MCF 10A (cell line): ENCODE data around the gene GOLT1A. TPM values are rescaled to one million over a fixed set of nuclear protein-coding genes. Genes with fewer than 3 reads are reported as not detected.

Experiments
- BruUV-seq: library from RNA; stranded (reverse); fragments of 400-500 nt; replicated peaks from 2 replicates; lab custom pipeline; 2021; lab: Mats Ljungman, UMichigan
- CTCF ChIA-PET: fragments of 300-600 bp; sonication (Branson Sonifier 250); formaldehyde crosslinking; extraction: SDS; loops from one replicate; lab custom pipeline; 2021; ENCODE audit warnings: antibody characterized with exemption, inconsistent platforms; lab: Yijun Ruan, JAX
- POLR2A ChIA-PET: fragments of 300-600, 350-650 bp; sonication (Branson Sonifier 250); formaldehyde crosslinking; extraction: SDS; loops from one replicate; lab custom pipeline; 2020; ENCODE audit warnings: antibody characterized with exemption, inconsistent platforms; lab: Yijun Ruan, JAX
- DNase-seq: peaks from one replicate; pipeline ENCODE4 v3.0.0-alpha.2; 2018; ENCODE audit not compliant: unreplicated experiment
- H3K27ac Mint-ChIP-seq: one replicate; pipeline ENCODE4 v1.8.0; 2022; ENCODE audit warnings: mild to moderate bottlenecking, low read depth, mixed read lengths; ENCODE audit not compliant: unreplicated experiment
- H3K27me3 Mint-ChIP-seq: one replicate; pipeline ENCODE4 v1.8.0; 2022; ENCODE audit warnings: mixed read lengths; ENCODE audit not compliant: insufficient read depth, unreplicated experiment
- H3K36me3 Mint-ChIP-seq: one replicate; pipeline ENCODE4 v1.8.0; 2022; ENCODE audit warnings: mild to moderate bottlenecking, moderate library complexity, mixed read lengths; ENCODE audit not compliant: insufficient read depth, unreplicated experiment
- H3K4me1 Mint-ChIP-seq: one replicate; pipeline ENCODE4 v1.8.0; 2022; ENCODE audit warnings: mixed read lengths; ENCODE audit not compliant: insufficient read depth, unreplicated experiment
- H3K4me3 Mint-ChIP-seq: one replicate; pipeline ENCODE4 v1.8.0; 2022; ENCODE audit warnings: mild to moderate bottlenecking, moderate library complexity, mixed read lengths; ENCODE audit not compliant: unreplicated experiment
- H3K9me3 Mint-ChIP-seq: one replicate; pipeline ENCODE4 v1.8.0; 2022; ENCODE audit warnings: mixed read lengths; ENCODE audit not compliant: unreplicated experiment
- intact Hi-C: fragments of 100-400 bp; cut with micrococcal nuclease; formaldehyde crosslinking; loops from 2 replicates; pipeline ENCODE4 v1.14.1; 2022
- total RNA-seq: library from RNA; stranded (reverse); gene quantifications from 2 replicates; pipeline ENCODE4 v1.2.3, GENCODE V29; 2022
- TF ChIP-seq, protein P1 (sequence below): fragments of 200-600 bp; IDR thresholded peaks from one replicate; pipeline ENCODE4 v1.8.0; 2022; ENCODE audit warnings: antibody characterized with exemption, mild to moderate bottlenecking; ENCODE audit not compliant: unreplicated experiment

GOLT1A gene
- total RNA-seq, 1 experiment from 2014 or later = 11.5 TPM

DNA sequence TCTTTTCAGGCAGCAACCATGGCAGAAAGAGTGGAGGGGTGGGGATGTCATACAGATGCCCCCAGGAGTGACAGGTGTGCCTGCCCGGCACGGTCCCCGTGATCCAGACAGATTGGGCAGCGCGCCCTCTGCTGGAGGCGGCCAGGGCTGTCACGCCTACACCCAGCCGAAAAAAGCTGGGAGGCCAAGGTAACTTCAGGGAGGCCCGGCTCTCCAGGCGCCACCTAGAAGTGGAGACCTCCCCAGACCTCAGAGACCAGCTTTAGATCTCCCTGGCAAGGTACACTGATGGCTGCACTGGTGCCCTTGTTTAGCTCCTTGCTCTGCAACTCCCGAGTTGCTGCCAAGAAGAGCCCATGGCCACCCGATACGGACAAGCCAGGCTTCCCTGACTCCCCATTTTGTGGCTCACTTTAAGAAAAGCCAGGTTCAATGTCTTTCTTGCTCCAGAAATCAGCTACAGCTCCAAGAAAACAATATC, 6.6 kb downstream of the GOLT1A start:
- intact Hi-C loops = loop anchor here (1.0 kb wide), 2 partner anchors 45 to 346 kb away; partner anchors contain the start of gene SNRPE
- Mint-ChIP-seq H3K27ac (no peak overlapping the region), H3K4me3 (no peak overlapping the region), H3K36me3 (no peaks in the 10 kb centered on the region), H3K4me1 (no peaks in the 10 kb centered on the region), H3K9me3 (no peaks in the 10 kb centered on the region), H3K27me3 (peaks cover 38% of the 10 kb centered on the region)
- DNase-seq = peak; percentile 76
- POLR2A ChIA-PET = interaction anchor here (0.6 to 2.1 kb wide), 12 partner anchors 7 to 352 kb away, joined by 3 to 7 read pairs (median 4); no protein-coding TSS in a partner anchor
- no TSS peak for BruUV-seq
- CTCF ChIA-PET = interaction anchor here (0.5 to 11.3 kb wide), 102 partner anchors 9 to 1136 kb away, joined by 3 to 505 read pairs (median 4); partner anchors contain the start of genes ETNK2, REN and SNRPE
- TF ChIP-seq, protein P1, sequence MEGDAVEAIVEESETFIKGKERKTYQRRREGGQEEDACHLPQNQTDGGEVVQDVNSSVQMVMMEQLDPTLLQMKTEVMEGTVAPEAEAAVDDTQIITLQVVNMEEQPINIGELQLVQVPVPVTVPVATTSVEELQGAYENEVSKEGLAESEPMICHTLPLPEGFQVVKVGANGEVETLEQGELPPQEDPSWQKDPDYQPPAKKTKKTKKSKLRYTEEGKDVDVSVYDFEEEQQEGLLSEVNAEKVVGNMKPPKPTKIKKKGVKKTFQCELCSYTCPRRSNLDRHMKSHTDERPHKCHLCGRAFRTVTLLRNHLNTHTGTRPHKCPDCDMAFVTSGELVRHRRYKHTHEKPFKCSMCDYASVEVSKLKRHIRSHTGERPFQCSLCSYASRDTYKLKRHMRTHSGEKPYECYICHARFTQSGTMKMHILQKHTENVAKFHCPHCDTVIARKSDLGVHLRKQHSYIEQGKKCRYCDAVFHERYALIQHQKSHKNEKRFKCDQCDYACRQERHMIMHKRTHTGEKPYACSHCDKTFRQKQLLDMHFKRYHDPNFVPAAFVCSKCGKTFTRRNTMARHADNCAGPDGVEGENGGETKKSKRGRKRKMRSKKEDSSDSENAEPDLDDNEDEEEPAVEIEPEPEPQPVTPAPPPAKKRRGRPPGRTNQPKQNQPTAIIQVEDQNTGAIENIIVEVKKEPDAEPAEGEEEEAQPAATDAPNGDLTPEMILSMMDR = peak; percentile 99

DNA sequence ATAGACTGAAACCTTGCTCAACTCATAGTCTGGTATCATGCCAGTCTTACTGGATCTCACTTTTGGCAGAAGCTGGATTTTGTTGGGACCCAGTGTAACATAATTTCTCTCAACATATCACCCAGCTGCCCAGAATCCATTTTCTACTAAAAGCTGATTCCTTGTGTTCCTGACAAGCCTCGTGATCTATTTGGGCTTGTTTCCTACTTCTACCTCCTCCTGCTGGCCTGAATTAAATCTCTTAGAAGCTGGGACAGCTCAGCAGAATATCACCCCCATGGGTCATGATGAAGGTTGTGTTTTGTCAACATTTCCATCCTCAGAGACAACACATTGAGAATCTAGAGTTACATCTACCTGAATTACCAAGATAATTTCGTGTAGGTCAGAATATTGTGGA, 7.7 kb downstream of the GOLT1A start:
- H3K4me3 Mint-ChIP-seq = no peak overlapping the region
- intact Hi-C loops = no loop called here
- no peaks in the 10 kb centered on the region for H3K36me3 Mint-ChIP-seq
- TF ChIP-seq, protein P1 = no peak
- no TSS peak for BruUV-seq
- DNase-seq = no peak
- peaks cover 38% of the 10 kb centered on the region for H3K27me3 Mint-ChIP-seq
- no peak overlapping the region for H3K27ac Mint-ChIP-seq
- ChIA-PET POLR2A (interaction anchor here (0.7 to 2.1 kb wide), 12 partner anchors 8 to 344 kb away, joined by 3 to 7 read pairs (median 3); partner anchors contain the start of gene REN), CTCF (interaction anchor here (0.6 to 11.3 kb wide), 57 partner anchors 8 to 990 kb away, joined by 3 to 505 read pairs (median 6); partner anchors contain the start of genes GOLT1A, REN and SNRPE)
- no peaks in the 10 kb centered on the region for H3K9me3 Mint-ChIP-seq
- no peaks in the 10 kb centered on the region for H3K4me1 Mint-ChIP-seq

DNA sequence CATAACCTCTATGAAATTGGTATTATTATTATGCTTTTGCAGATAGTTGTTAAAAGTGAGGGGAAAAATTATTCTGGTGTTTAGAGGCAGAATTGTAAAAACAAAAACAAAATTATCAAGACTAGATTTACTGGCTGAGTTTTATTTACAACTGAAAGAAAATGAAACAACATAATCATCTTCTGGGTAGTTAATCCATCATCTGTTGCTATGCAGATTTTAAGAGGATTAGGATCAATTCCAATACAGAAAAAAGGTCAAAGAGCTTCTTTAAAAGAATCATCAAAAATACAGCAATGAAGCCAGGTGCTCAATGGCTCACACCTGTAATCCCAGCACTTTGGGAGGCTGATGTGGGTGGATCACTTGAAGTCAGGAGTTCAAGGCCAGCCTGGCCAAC, 8.3 kb downstream of the GOLT1A start:
- H3K27me3 Mint-ChIP-seq = peaks cover 38% of the 10 kb centered on the region

DNA sequence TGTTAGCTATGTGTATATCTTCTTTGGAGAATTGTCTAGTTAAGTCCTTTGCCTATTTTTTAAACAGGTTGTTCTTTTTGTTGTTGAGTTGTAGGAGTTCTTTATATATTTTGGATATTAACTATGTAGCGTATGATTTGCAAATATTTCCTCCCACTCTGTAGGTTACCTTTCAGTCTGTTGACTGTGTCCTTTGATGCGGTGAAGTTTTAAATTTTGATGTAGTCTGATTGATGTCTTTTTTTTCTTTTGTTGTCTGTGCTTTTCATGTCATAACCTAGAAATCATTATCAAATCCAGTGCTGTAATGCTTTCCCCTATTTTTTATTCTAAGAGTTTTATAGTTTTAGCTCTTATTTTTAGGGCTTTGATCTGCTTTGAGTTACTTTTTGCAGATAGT, 8.8 kb downstream of the GOLT1A start:
- no peak for DNase-seq
- Mint-ChIP-seq H3K9me3 (no peaks in the 10 kb centered on the region), H3K4me3 (no peak overlapping the region), H3K27me3 (peaks cover 38% of the 10 kb centered on the region), H3K27ac (no peak overlapping the region), H3K36me3 (no peaks in the 10 kb centered on the region), H3K4me1 (no peaks in the 10 kb centered on the region)
- intact Hi-C loops = no loop called here
- CTCF ChIA-PET = interaction anchor here (0.6 to 11.3 kb wide), 19 partner anchors 12 to 344 kb away, joined by 3 to 505 read pairs (median 17); partner anchors contain the start of genes PIK3C2B, REN and SNRPE
- TF ChIP-seq, protein P1 = no peak
- POLR2A ChIA-PET = interaction anchor here (1.2 to 2.1 kb wide), 4 partner anchors 39 to 304 kb away, joined by 3 to 7 read pairs (median 4); partner anchors contain the start of gene REN
- no TSS peak for BruUV-seq

More for the DNA sequence above, 8.3 kb downstream of the GOLT1A start:
- BruUV-seq = no TSS peak
- H3K36me3 Mint-ChIP-seq = no peaks in the 10 kb centered on the region
- H3K4me3 Mint-ChIP-seq = no peak overlapping the region
- CTCF ChIA-PET = interaction anchor here (0.6 to 11.3 kb wide), 40 partner anchors 8 to 698 kb away, joined by 3 to 505 read pairs (median 8); partner anchors contain the start of genes GOLT1A, PIK3C2B, REN and SNRPE
- DNase-seq = no peak
- intact Hi-C loops = no loop called here
- TF ChIP-seq, protein P1 = no peak
- H3K27ac Mint-ChIP-seq = no peak overlapping the region
- POLR2A ChIA-PET = interaction anchor here (0.7 to 2.1 kb wide), 10 partner anchors 9 to 344 kb away, joined by 3 to 7 read pairs (median 3); partner anchors contain the start of gene REN
- H3K4me1 Mint-ChIP-seq = no peaks in the 10 kb centered on the region
- no peaks in the 10 kb centered on the region for H3K9me3 Mint-ChIP-seq
